ENCODE results near the gene ZNF324B. TPM values are rescaled to one million over a fixed set of nuclear protein-coding genes. Genes with fewer than 3 reads are reported as not detected.
"Not testable (repeated sequence)": the region's sequence is repeated elsewhere in the genome, so short reads cannot be mapped to it uniquely, and the experiment has no call there.

The ZNF324B gene
- total RNA-seq, 1 experiment from 2014 or later, result 6.3 TPM

- not testable (repeated sequence) for H3K27me3 ChIP-seq (ENCODE audit: insufficient read depth, low read length); H3K4me1 ChIP-seq (ENCODE audit: insufficient read depth, low read length); H2BK20ac ChIP-seq (ENCODE audit: low read depth, low read length, poor library complexity, severe bottlenecking); H2BK120ac ChIP-seq (ENCODE audit: low read depth, low read length, poor library complexity, severe bottlenecking); H3K9me3 ChIP-seq (ENCODE audit: control insufficient read depth, low read depth, low read length); H2BK15ac ChIP-seq (ENCODE audit: low read depth, low read length); H4K8ac ChIP-seq (replicated peaks; ENCODE audit: insufficient read length, low read depth, low read length); H2BK12ac ChIP-seq (ENCODE audit: insufficient read length, low read depth, low read length); H3K27me3 Mint-ChIP-seq (ENCODE audit: low read depth); H4K91ac ChIP-seq (ENCODE audit: insufficient read length, low read depth, low read length); H3K79me1 ChIP-seq (ENCODE audit: insufficient read depth, low read depth, low read length, poor library complexity, severe bottlenecking); H3K9ac ChIP-seq (ENCODE audit: extremely low read depth, insufficient read length, low read length); H3K27ac ChIP-seq (ENCODE audit: insufficient read length, low read depth, low read length); H3K56ac ChIP-seq (ENCODE audit: insufficient read length, low read depth, low read length); DNase-seq; H3K23ac ChIP-seq (ENCODE audit: insufficient read length, low read depth, low read length); H3K4me2 ChIP-seq (ENCODE audit: insufficient read depth, insufficient read length, low read length); H3K9me3 Mint-ChIP-seq; H2BK5ac ChIP-seq (ENCODE audit: insufficient read length, low read length); H3K4me1 Mint-ChIP-seq; H3K36me3 Mint-ChIP-seq (ENCODE audit: insufficient read depth in 1 of 3, low read depth in 3 of 3); H2AK5ac ChIP-seq (ENCODE audit: insufficient read length, low read length); H3K14ac ChIP-seq (ENCODE audit: insufficient read depth, low read length); H4K5ac ChIP-seq (ENCODE audit: insufficient read length, low read depth, low read length); H3K4ac ChIP-seq (ENCODE audit: low read depth, low read length); H3K18ac ChIP-seq (ENCODE audit: insufficient read length, low read depth, low read length); H3K23me2 ChIP-seq (ENCODE audit: insufficient read length, low read depth, low read length, poor library complexity, severe bottlenecking); H3K4me3 Mint-ChIP-seq; H3T11ph ChIP-seq (ENCODE audit: low read length); H3K79me2 ChIP-seq (ENCODE audit: insufficient read depth, low read length); H3K27ac Mint-ChIP-seq; H4K20me1 ChIP-seq (ENCODE audit: control insufficient read depth, insufficient read depth, insufficient read length); H2AFZ ChIP-seq (ENCODE audit: low read length)
- peak; percentile 42; the same call in 2 of the 3 replicates for TF ChIP-seq CTCF (conservative IDR thresholded peaks at IDR 0.05)
- WGBS (ENCODE audit: extremely low coverage, insufficient read length, low lambda C conversion rate), result no CpG with 5 or more reads among the region's 5 CpGs
These were observed 32.9 kb downstream of the ZNF324B start for GRCh38 chr19:58484349-58484748.
